Measurements from ENCODE around the gene DPP7. TPM values are rescaled to one million over a fixed set of nuclear protein-coding genes. Genes with fewer than 3 reads are reported as not detected.
A peak's percentile ranks its signal among the peaks of the same experiment; 100 is the strongest.

The DPP7 gene
- total RNA-seq, 1 donor from 2014 or later = 152 TPM

DNA sequence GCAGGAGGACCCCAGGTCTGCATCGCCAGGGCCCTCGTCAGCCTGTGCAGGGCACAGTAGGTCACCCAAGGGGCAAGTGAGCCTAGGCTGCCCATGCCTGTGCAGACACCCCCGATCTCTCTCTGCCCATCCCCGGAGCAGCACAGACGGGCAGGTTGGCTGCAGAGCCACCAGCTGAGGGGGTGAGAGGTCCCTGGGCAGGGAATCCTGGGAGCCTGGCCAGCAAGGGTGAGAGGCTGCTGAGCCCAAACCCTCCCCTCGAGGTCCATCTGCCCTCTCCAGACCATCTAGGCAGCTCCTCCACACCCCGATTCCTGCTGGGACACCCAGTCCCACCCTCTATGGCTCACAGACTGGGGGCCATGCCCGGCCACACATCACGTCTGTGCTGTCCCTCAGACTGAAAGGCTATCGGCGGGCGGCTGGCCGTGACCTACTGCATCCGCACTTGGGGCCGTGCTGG, 2.8 kb upstream of the DPP7 start:
- no peak overlapping the region for H3K4me3 ChIP-seq
- TF ChIP-seq POLR2AphosphoS5 (IDR thresholded peaks at IDR 0.05; ENCODE audit: insufficient read depth in 1 of 2, low read depth in 1 of 2) (no peak), POLR2A (IDR thresholded peaks at IDR 0.05) (no peak)
- TF ChIP-seq, protein P1, sequence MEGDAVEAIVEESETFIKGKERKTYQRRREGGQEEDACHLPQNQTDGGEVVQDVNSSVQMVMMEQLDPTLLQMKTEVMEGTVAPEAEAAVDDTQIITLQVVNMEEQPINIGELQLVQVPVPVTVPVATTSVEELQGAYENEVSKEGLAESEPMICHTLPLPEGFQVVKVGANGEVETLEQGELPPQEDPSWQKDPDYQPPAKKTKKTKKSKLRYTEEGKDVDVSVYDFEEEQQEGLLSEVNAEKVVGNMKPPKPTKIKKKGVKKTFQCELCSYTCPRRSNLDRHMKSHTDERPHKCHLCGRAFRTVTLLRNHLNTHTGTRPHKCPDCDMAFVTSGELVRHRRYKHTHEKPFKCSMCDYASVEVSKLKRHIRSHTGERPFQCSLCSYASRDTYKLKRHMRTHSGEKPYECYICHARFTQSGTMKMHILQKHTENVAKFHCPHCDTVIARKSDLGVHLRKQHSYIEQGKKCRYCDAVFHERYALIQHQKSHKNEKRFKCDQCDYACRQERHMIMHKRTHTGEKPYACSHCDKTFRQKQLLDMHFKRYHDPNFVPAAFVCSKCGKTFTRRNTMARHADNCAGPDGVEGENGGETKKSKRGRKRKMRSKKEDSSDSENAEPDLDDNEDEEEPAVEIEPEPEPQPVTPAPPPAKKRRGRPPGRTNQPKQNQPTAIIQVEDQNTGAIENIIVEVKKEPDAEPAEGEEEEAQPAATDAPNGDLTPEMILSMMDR (IDR thresholded peaks at IDR 0.05) = no peak
- intact Hi-C loops (cut with DNase I) = no loop called here
- H3K4me1 ChIP-seq = peaks cover 16% of the 10 kb centered on the region
- H3K9me3 ChIP-seq = no peaks in the 10 kb centered on the region
- H3K27ac ChIP-seq = no peak overlapping the region
- H3K27me3 ChIP-seq = no peaks in the 10 kb centered on the region
- DNase-seq (ENCODE audit: extremely low spot score in 2 of 2) = no peak
- peaks cover 0 to 6% of the 10 kb centered on the region in 2 donors for H3K36me3 ChIP-seq

DNA sequence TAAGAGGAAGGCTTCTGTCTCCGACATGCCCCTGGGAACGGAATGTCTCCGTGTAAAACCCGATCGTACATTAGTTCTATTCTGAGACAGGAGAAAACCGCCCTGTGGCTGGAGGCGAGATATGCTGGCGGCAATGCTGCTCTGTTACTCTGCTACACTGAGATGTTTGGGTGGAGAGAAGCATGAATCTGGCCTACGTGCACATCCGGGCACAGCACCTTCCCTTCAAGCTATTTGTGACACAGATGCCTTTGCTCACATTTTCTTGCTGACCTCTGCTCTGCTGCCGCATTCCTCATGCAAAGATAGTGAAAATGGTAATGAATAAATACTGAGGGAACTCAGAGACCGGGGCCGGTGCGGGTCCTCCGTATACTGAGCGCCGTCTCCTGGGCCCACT, 2.2 kb upstream of the DPP7 start:
- DNase-seq (ENCODE audit: extremely low spot score in 2 of 2) = no peak
- intact Hi-C loops (cut with DNase I) = no loop called here

DNA sequence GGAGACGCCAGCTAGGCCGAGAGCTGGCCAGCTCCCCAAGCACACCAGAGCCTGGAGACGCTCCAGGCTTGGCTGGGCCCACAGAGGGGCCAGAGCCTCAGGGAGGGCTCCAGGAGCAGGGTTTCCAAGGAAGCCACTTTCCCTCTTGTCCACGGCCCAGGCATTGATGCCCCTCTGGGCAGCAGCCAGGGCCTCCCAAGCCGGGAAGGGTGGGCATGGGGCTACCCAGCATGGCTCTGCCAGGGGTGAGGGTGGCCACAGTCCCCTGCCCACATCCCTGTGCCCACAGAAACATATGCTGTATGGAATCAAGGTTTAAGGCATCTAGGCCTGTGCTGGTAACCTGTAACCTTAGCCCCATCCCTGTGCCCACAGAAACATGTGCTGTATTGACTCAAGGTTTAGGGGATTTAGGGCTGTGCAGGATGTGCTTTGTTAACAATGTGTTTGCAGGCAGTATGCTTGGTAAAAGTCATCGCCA, 1.5 kb upstream of the DPP7 start:
- peaks cover 0 to 17% of the 10 kb centered on the region in 2 donors for H3K36me3 ChIP-seq
- no peak for DNase-seq (ENCODE audit: extremely low spot score in 2 of 2)
- intact Hi-C loops (cut with DNase I) = no loop called here

More for the DNA sequence above, 2.2 kb upstream of the DPP7 start:
- Histone ChIP-seq H3K4me1 (peaks cover 16% of the 10 kb centered on the region), H3K27ac (no peak overlapping the region), H3K27me3 (no peaks in the 10 kb centered on the region), H3K4me3 (no peak overlapping the region), H3K9me3 (no peaks in the 10 kb centered on the region), H3K36me3 (peaks cover 0 to 12% of the 10 kb centered on the region in 2 donors)
- TF ChIP-seq POLR2A (IDR thresholded peaks at IDR 0.05) = no peak
- TF ChIP-seq POLR2AphosphoS5 (IDR thresholded peaks at IDR 0.05; ENCODE audit: insufficient read depth in 1 of 2, low read depth in 1 of 2) = no peak
- TF ChIP-seq, protein P1 (IDR thresholded peaks at IDR 0.05) = no peak

DNA sequence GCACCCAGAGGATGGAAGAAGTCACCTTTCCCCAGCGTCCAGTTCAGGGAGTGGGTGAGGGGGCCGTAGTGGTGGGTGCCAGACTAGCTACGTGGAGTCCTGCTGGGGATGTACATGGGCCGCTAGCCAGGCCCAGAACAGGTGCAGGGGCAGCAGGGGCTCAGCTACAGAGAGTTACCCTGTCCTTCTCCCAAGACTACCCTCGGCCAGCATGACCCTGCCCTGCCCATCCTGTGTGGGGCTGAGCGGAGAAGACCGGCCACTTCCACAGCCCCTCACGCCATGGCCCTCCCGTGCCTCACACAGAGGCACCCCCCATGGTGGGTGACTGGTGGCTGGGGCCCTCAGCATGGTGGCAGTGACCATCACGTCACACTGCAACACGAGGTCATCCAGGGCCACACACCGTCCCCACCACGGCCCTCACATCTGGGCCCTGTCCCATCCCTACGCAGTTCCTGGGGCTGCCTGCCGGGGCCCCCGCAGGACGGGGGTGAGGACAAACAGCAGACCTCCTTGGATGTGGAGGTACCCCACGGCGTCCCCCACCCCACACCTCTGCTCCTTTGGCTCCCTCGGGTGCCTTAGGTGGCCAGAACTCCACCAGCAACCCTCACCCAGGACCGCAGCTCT, 977 bp upstream of the DPP7 start:
- no peak for DNase-seq (ENCODE audit: extremely low spot score in 2 of 2)

More for the DNA sequence above, 1.5 kb upstream of the DPP7 start:
- H3K4me3 ChIP-seq = no peak overlapping the region
- H3K4me1 ChIP-seq = peaks cover 16% of the 10 kb centered on the region
- no peaks in the 10 kb centered on the region for H3K27me3 ChIP-seq
- no peaks in the 10 kb centered on the region for H3K9me3 ChIP-seq
- TF ChIP-seq POLR2AphosphoS5 (IDR thresholded peaks at IDR 0.05; ENCODE audit: insufficient read depth in 1 of 2, low read depth in 1 of 2) = no peak
- TF ChIP-seq, protein P1 (IDR thresholded peaks at IDR 0.05) = no peak
- TF ChIP-seq POLR2A (IDR thresholded peaks at IDR 0.05) = no peak
- no peak overlapping the region for H3K27ac ChIP-seq

More for the DNA sequence above, 977 bp upstream of the DPP7 start:
- Histone ChIP-seq H3K4me1 (peaks cover 16% of the 10 kb centered on the region), H3K27me3 (no peaks in the 10 kb centered on the region), H3K27ac (no peak overlapping the region), H3K4me3 (peak overlapping the region; percentile 79 to 86), H3K9me3 (no peaks in the 10 kb centered on the region), H3K36me3 (peaks cover 0 to 22% of the 10 kb centered on the region in 2 donors)
- TF ChIP-seq POLR2A (IDR thresholded peaks at IDR 0.05) (no peak), POLR2AphosphoS5 (IDR thresholded peaks at IDR 0.05; ENCODE audit: insufficient read depth in 1 of 2, low read depth in 1 of 2) (no peak)
- TF ChIP-seq, protein P1 (IDR thresholded peaks at IDR 0.05) = no peak
- intact Hi-C loops (cut with DNase I) = no loop called here

Measured in vagina (tissue), 2 donors.